NCI-H1105 treated with DMSO at 0.1 percent for 48 hours (cell line): ENCODE results near the gene LPP.
A peak's percentile ranks its signal among the peaks of the same experiment; 100 is the strongest.

Experiments used
- DNase-seq: peaks from one replicate; lab custom pipeline; 2025; lab: John Stamatoyannopoulos, UW

LPP gene

GRCh38 chr3:188220988-188221818, 67.2 kb downstream of the LPP start:
- no peak for DNase-seq

GRCh38 chr3:188223936-188224335, 70.0 kb downstream of the LPP start:
- DNase-seq = no peak

DNA sequence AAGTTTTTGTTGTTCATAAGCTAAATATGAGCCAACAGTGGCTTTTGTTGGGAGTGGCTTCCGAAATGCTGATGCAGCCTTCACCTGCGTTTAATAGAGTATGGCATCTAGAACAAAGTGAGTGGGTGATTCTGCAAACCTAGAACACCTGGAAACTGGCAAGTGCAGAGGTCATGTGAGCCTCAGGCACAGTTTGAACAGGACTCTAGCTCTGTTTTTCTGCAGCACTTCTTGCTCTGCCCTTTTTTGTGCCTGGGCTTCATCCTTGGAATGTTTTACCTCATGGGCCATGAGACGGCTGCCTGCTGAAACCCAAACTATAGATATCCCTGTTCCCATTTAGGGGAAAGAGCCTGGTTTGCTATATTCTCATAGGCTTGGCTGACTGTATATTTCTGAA, 73.5 kb downstream of the LPP start:
- DNase-seq = no peak

DNA sequence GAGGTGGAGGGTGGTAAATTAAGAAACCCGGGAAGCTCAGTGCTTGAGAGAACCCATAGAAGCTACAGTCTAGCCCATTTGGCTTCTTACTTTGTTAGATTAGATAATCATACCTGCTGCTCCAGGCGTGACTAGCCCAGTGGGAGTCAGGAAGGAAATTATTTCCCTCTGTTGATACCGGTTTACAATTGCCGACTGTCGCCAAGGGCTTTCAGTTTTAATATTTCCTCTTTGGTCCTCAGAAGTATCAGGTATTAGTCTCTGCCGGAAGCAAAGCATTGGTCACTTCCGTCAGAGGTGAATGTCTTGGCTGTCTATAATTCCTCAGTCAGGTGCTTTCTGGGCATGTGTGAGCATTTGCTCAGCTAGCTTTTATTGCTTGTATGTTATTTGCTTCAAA, 75.2 kb downstream of the LPP start:
- DNase-seq = no peak

- no peak for DNase-seq
These were observed 75.8 kb downstream of the LPP start for GRCh38 chr3:188229726-188230125.

DNA sequence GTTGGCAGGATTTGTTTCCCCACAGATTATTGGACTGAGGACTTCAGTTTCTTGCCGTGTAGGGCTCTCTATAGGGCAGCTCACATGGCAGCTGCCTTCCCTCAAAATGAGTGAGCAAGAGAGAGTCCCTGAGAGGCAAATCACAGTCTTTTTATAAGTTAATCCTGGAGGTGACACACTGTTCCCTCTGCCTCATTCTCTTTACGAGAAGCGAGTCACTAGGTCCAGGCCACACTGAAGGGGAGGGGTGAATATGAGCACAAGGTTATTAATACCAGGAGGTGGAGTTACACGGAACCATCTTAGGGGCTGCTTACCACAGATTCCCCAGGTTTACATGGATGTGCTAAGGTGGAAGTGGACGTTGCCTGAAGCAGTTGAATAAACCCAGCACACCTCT, 77.0 kb downstream of the LPP start:
- no peak for DNase-seq

DNA sequence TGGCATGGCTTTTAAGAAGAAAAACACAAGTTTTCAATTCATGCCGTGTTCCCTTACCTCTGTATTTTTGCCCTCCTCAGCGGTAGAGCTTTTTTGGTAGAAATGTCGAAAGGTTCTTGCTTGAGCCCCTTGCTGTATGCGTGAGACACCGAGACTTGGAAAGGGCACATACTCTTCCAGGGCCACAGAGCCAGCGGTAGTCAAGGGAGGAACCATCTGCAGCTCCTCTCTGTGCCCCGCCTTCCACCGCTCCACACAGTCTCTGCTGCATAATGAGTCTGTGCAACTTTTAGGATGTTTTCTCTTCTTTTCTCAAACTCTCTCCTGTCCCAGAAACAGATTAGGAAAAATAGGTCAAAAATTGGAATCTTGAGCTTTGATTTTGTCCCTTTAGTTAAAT, 77.5 kb downstream of the LPP start:
- no peak for DNase-seq

DNA sequence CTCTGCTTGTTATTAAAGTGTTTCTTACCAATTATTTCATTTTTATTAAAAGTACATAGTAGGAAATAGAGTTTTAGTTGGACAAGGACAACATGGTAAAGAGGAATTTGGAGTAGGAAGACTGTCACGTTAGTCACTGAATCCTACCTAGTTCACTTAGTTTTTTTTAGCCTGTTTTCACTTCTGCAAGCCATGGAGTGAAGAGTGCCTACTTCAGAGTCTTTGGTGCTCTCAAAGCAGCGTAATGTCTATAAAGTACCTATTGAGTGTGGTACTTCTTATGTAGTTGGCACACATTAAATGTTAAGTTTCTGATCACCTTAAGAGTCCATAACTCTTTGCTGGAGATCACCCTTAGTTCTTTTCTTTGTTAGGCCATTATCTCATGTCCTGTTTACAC, 78.7 kb downstream of the LPP start:
- no peak for DNase-seq

DNA sequence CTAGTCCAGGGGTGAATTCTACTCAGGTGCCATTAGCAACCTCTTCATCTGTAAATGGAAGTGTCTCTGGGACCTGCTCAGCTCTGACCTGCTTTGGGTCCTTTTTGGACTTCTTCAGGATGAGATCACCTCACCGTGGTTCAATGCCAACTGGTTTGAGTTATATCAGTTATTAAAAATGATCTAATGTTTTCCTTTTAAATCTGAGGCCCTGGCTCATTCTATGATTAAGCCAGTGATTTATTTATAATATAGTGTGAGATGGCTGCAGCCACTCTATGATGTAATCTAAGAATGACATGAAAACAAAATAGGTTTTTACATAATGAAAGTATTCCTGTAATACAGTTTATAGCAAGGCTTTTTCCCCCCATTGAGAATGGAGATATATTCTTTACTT, 79.4 kb downstream of the LPP start:
- no peak for DNase-seq

- DNase-seq = no peak
These were observed 80.2 kb downstream of the LPP start for GRCh38 chr3:188234132-188234531.

DNA sequence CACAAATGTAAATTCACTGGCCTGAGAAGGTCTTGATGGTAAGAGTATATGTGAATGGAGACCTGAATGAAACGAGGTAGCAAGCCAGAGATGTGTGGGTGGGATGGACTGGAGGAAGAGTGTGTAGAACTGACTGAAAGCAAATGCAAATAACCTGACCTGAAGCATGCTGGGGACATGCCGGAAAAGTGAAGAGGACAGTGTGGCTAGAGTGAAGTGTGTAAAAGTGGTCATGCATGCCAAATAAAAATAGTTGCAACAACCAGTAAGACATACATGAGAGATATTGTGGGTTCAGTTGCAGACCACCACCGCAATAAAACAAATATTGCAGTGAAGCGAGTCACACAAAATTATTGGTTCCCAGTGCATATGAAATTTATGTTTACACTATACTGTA, 82.3 kb downstream of the LPP start:
- DNase-seq = no peak

DNA sequence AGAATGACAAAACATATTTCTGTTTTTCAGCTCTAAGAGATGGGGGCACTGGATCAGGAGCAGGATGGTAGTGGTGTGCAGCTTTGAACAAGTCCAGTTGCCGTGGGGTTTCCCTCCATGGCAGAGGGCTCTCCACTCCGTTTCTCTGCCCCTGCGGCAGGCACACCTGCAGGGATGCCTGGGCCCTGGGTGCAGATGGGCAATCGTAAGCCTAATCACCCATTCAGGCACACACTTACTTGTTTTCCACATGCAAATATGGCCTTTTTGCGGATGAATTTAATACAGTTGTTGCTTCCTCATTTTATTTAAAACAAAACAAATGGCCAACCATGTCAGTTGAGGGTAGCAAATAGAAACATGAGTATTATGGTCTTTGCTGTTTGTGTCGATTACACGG, 85.1 kb downstream of the LPP start:
- DNase-seq = peak; percentile 28

- DNase-seq = peak; percentile 26
These were observed 85.6 kb downstream of the LPP start for GRCh38 chr3:188239577-188239976.

- DNase-seq = no peak
These were observed 86.4 kb downstream of the LPP start for GRCh38 chr3:188240189-188240981.

DNA sequence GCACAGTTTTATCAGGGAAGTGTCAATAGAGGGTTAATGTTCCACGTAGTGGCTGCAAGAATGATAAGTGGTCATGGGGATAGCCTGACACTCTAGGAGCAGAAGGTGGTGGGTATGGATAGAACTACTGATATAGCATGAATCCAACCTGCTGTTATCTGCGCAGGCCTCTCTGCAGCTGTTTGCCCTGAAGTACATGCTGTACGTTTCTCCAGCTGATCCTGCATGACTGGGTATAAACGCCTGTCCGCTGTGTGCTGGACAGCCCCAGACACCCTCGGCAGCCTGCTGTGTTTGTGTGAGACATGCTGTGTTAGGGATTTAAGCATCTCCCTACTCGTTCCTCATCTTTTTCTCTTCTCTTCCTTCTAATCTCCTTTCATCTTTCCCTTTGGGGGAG, 87.1 kb downstream of the LPP start:
- no peak for DNase-seq

GRCh38 chr3:188241883-188242282, 87.9 kb downstream of the LPP start:
- no peak for DNase-seq

- no peak for DNase-seq
These were observed 88.6 kb downstream of the LPP start for GRCh38 chr3:188242436-188243123.

GRCh38 chr3:188243124-188243795, 89.3 kb downstream of the LPP start:
- no peak for DNase-seq

GRCh38 chr3:188244395-188244861, 90.5 kb downstream of the LPP start:
- DNase-seq = no peak

- DNase-seq = no peak
These were observed 92.9 kb downstream of the LPP start for GRCh38 chr3:188246905-188247304.

DNA sequence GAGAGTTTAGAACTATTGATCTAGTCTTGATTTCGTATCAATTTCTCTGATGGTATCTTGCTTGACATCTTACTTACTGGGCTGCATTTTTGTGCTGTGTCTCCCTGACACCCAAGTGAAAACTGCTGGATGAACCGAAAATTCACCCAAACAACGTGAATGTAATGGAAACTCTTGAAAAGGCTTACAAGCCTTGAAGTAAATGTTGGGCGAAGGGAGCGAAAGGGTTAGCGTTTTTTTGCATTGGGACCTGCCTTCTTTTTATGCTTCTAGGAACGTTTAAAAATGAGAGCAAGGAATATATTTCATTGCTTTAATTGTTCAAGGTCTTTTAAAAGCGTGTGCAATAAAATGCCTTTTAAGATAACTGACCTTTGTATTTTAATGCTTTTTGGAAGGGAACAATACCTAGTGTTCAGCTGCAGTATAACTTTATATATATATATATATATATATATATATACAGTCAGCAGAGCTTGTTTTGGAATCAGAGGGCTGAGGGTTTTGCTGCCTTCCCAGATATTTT, 94.1 kb downstream of the LPP start:
- no peak for DNase-seq
